ENCODE data around the gene TSHZ2.

DNA sequence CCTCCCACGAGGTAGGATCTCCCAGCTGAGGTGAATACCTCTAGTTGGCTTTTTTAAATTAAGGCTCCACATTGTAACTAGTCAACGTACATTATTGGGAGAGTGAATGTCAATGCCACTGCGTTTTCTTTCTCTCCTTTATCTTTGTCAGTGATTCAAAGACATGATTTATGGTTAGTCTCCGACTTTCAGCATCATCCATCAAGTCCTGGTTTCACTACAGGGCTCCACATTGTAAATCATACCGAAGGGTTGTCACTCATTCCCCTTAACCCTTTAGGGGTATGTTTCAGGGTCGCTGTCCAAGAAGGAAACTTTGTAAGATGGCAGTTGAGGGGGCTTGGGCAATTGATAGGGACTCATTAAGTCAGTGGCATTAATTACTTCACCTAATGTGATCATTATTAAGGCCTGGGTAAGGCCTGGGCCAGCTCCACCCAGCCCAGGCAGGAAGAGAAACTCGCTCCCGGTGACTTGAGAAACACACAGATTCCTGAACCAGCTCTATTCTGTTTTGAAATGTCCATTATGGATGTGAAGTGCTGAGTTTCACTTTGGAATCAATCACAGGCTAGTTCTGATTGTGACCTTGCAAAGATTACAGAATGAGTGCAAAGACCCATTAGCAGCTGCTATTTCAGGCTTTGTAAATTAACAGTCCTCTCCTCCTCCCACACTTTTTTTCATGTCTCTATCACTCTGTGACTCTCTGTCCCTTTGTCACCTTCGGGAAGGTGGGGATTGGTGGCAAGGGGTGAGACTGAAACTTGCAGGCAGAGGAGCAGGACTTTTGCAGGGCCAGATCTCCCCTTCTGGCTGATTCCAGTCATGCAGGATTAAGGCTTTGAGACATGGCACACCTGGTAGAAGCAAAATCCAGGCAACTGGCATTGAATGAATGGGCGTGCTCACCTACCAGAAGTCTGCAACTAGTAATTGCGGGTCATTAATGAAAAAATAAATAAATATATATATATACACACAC lies 222.4 kb downstream of the TSHZ2 start:
- no peak for TF ChIP-seq POLR2A (IDR thresholded peaks at IDR 0.05)
- TF ChIP-seq, protein P1, sequence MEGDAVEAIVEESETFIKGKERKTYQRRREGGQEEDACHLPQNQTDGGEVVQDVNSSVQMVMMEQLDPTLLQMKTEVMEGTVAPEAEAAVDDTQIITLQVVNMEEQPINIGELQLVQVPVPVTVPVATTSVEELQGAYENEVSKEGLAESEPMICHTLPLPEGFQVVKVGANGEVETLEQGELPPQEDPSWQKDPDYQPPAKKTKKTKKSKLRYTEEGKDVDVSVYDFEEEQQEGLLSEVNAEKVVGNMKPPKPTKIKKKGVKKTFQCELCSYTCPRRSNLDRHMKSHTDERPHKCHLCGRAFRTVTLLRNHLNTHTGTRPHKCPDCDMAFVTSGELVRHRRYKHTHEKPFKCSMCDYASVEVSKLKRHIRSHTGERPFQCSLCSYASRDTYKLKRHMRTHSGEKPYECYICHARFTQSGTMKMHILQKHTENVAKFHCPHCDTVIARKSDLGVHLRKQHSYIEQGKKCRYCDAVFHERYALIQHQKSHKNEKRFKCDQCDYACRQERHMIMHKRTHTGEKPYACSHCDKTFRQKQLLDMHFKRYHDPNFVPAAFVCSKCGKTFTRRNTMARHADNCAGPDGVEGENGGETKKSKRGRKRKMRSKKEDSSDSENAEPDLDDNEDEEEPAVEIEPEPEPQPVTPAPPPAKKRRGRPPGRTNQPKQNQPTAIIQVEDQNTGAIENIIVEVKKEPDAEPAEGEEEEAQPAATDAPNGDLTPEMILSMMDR (IDR thresholded peaks at IDR 0.05), result no peak
